Urinary bladder (tissue), 4 donors: ENCODE data around the gene C10orf71. TPM values are rescaled to one million over a fixed set of nuclear protein-coding genes. Genes with fewer than 3 reads are reported as not detected.

Source experiments
- DNase-seq: peaks from one replicate; pipeline ENCODE4 v3.0.0-alpha.2; 2015; ENCODE audit errors: extremely low spot score
- H3K27ac ChIP-seq: one replicate; pipeline ENCODE4 v1.5.1; 2013; ENCODE audit warnings: low read depth, mild to moderate bottlenecking, moderate library complexity
- H3K36me3 ChIP-seq: one replicate; pipeline ENCODE4 v1.6.1; 2013; ENCODE audit warnings: mild to moderate bottlenecking, moderate library complexity; ENCODE audit not compliant: insufficient read depth
- H3K4me1 ChIP-seq: one replicate; pipeline ENCODE4 v1.6.1; 2013; ENCODE audit warnings: mild to moderate bottlenecking, moderate library complexity; ENCODE audit not compliant: insufficient read depth
- H3K4me3 ChIP-seq: one replicate; pipeline ENCODE4 v1.5.1; 2013; ENCODE audit warnings: low read depth, low read length
- WGBS: extraction: QIAGEN DNeasy Blood & Tissue Kit; methylation state at CpG from one replicate; pipeline ENCODE4 v1.1.7; 2013; 5-methylcytosine and 5-hydroxymethylcytosine counted together
- polyA plus RNA-seq: library from polyadenylated mRNA; stranded (reverse); fragments of 200-250 nt; gene quantifications from one replicate; pipeline ENCODE4 v1.2.3, GENCODE V29; 2013
- total RNA-seq: library from RNA; depleted of rRNA; stranded (reverse); fragments of >200 nt; gene quantifications from one replicate; pipeline ENCODE4 v1.2.3, GENCODE V29; 2014
- donor health status: healthy with polysubstance abuse.
- donor health status: healthy.

Gene C10orf71
- total and polyA plus RNA-seq, 2 donors: 0.37 TPM; not detected in 1

DNA sequence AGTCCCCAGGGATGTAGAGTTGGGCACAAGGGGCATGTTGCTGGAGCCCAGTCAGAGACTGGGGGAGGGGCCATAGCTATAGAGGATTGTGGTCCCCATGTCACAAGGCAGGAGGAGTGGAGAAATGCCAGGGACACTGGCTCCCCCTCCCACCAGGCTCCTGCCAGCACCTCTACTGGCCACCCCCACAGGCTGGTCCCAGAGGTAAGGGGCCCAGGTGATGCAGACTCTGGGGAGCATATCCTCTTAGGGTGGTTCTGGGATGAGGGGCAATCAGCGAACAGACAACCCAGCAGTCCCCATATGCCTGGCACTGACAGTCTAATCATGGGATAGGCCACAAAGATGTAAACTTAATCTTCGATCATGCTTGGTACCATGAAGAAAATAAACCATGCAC, 21.2 kb downstream of the C10orf71 start:
- 97% methylated on average over 2 of the region's 2 CpGs for WGBS
- no peaks in the 10 kb centered on the region for H3K4me1 ChIP-seq
- no peak overlapping the region for H3K27ac ChIP-seq
- no peak overlapping the region for H3K4me3 ChIP-seq
- DNase-seq: no peak
- H3K36me3 ChIP-seq: no peaks in the 10 kb centered on the region

DNA sequence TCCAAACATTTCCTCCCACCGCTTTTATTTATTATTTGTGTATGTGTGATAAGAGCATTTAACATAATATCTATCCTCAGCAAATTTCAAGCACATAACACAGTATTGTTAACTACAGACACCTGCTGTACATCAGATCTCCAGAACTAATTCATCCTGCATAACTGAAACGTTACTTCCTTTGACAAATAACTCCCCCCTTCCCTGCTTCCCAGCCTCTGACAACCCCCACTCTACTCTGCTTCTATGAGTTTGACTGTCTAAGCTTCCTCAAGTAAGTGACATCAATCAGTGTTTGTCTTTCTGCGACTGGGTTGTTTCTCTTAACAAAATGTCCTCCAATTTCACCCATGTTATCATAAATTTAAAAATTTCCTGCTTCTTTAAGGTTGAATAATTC, 22.1 kb downstream of the C10orf71 start:
- DNase-seq: no peak
- Histone ChIP-seq H3K36me3 (no peaks in the 10 kb centered on the region), H3K4me1 (no peaks in the 10 kb centered on the region), H3K4me3 (no peak overlapping the region), H3K27ac (no peak overlapping the region)
- 62% methylated on average over 3 of the region's 3 CpGs for WGBS

GRCh38 chr10:49322371-49323170, 23.6 kb downstream of the C10orf71 start:
- Histone ChIP-seq H3K4me1 (no peaks in the 10 kb centered on the region), H3K27ac (no peak overlapping the region), H3K4me3 (no peak overlapping the region), H3K36me3 (no peaks in the 10 kb centered on the region)
- no peak for DNase-seq
- 87% methylated on average over 26 of the region's 26 CpGs for WGBS

GRCh38 chr10:49323171-49323895, 24.4 kb downstream of the C10orf71 start:
- 42% methylated on average over 7 of the region's 7 CpGs for WGBS
- no peak overlapping the region for H3K4me3 ChIP-seq
- no peak for DNase-seq
- no peaks in the 10 kb centered on the region for H3K4me1 ChIP-seq
- H3K36me3 ChIP-seq: no peaks in the 10 kb centered on the region
- H3K27ac ChIP-seq: no peak overlapping the region

- Histone ChIP-seq H3K36me3 (no peaks in the 10 kb centered on the region), H3K27ac (no peak overlapping the region), H3K4me1 (no peaks in the 10 kb centered on the region), H3K4me3 (no peak overlapping the region)
- WGBS: 91% methylated on average over 9 of the region's 9 CpGs
- no peak for DNase-seq
Observed at GRCh38 chr10:49323896-49324270, 24.9 kb downstream of the C10orf71 start.

DNA sequence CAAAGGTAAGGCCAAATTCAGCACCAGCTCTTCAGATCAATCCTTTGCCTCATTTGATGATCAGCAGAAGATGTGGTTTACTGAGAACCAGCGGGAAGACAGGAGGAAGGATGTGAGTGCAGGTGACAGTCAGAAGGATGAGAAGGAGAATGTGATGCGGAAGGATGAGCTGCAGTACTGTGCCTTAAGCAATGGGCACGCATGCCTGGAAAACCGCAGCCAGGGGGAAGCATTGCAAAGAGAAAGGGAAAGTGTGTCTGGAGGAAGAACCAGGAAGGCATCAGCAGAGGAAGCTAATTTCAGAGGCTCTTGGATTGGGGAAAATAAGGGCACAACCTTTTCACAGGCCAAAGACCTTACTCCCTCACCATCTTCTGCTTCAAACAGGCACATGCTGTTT, 25.7 kb downstream of the C10orf71 start:
- Histone ChIP-seq H3K4me1 (no peaks in the 10 kb centered on the region), H3K27ac (no peak overlapping the region), H3K4me3 (no peak overlapping the region), H3K36me3 (no peaks in the 10 kb centered on the region)
- 69% methylated on average over 4 of the region's 4 CpGs for WGBS
- DNase-seq: no peak

GRCh38 chr10:49325131-49325915, 26.4 kb downstream of the C10orf71 start:
- no peak for DNase-seq
- H3K4me3 ChIP-seq: no peak overlapping the region
- no peaks in the 10 kb centered on the region for H3K36me3 ChIP-seq
- no peaks in the 10 kb centered on the region for H3K4me1 ChIP-seq
- WGBS: 87% methylated on average over 20 of the region's 20 CpGs
- no peak overlapping the region for H3K27ac ChIP-seq

GRCh38 chr10:49325916-49326783, 27.2 kb downstream of the C10orf71 start:
- Histone ChIP-seq H3K36me3 (no peaks in the 10 kb centered on the region), H3K27ac (no peak overlapping the region), H3K4me3 (no peak overlapping the region), H3K4me1 (no peaks in the 10 kb centered on the region)
- WGBS: 94% methylated on average over 48 of the region's 48 CpGs
- DNase-seq: no peak

- Histone ChIP-seq H3K4me3 (no peak overlapping the region), H3K4me1 (no peaks in the 10 kb centered on the region), H3K27ac (no peak overlapping the region), H3K36me3 (no peaks in the 10 kb centered on the region)
- DNase-seq: no peak
- WGBS: 79% methylated on average over 8 of the region's 8 CpGs
Observed at GRCh38 chr10:49327036-49327813, 28.3 kb downstream of the C10orf71 start.

- Histone ChIP-seq H3K36me3 (no peaks in the 10 kb centered on the region), H3K27ac (no peak overlapping the region), H3K4me1 (no peaks in the 10 kb centered on the region), H3K4me3 (no peak overlapping the region)
- DNase-seq: no peak
- WGBS: 77% methylated on average over 9 of the region's 9 CpGs
Observed at GRCh38 chr10:49328401-49329145, 29.6 kb downstream of the C10orf71 start.

- WGBS: 83% methylated on average over 4 of the region's 4 CpGs
- H3K4me1 ChIP-seq: no peaks in the 10 kb centered on the region
- H3K27ac ChIP-seq: no peak overlapping the region
- no peak for DNase-seq
- no peak overlapping the region for H3K4me3 ChIP-seq
- H3K36me3 ChIP-seq: no peaks in the 10 kb centered on the region
Observed at GRCh38 chr10:49329146-49329505, 30.2 kb downstream of the C10orf71 start.

DNA sequence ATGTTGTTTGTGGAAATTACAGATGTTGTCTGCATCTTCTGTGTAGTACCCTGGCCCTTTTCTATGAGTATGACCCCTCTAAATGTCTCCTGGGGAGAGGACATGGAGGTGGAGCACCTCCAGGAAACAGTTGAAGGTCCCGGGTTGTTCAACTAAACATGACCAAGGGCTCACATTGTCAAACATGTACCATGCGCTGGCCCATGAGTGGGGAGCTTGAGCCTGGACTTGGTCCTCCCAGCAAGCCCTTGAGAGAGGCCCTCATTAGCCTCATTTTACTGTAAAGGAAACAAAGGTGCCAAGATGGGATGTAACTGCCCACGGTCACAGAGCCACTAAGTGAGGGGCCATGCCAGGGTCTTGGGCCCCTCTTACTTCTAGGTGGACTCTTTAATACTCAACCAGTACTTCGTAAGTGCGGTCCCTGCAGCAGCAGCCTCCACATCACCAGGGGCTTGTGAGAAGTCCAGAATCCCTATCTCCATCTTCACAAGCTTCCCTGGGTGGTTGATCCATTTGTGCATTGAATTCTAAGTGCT, 31.2 kb downstream of the C10orf71 start:
- Histone ChIP-seq H3K27ac (no peak overlapping the region), H3K36me3 (no peaks in the 10 kb centered on the region), H3K4me1 (no peaks in the 10 kb centered on the region), H3K4me3 (no peak overlapping the region)
- DNase-seq: no peak
- WGBS: 92% methylated on average over 5 of the region's 5 CpGs
